ENCODE measurements around the gene CACNA1I.

CACNA1I gene

GRCh38 chr22:39631381-39632286, 61.1 kb downstream of the CACNA1I start:
- FAIRE-seq: no peak
- no peak for TF ChIP-seq CTCF (IDR thresholded peaks at IDR 0.05; ENCODE audit: insufficient read depth, missing control alignments)
- no peak for DNase-seq (ENCODE audit: insufficient read length, low spot score)

GRCh38 chr22:39634530-39635405, 64.2 kb downstream of the CACNA1I start:
- TF ChIP-seq CTCF (IDR thresholded peaks at IDR 0.05; ENCODE audit: insufficient read depth, missing control alignments): no peak
- DNase-seq (ENCODE audit: insufficient read length, low spot score): no peak
- FAIRE-seq: no peak

GRCh38 chr22:39635719-39636118, 65.2 kb downstream of the CACNA1I start:
- FAIRE-seq (no peak), DNase-seq (ENCODE audit: insufficient read length, low spot score) (no peak)
- TF ChIP-seq CTCF (IDR thresholded peaks at IDR 0.05; ENCODE audit: insufficient read depth, missing control alignments): no peak

- TF ChIP-seq CTCF (IDR thresholded peaks at IDR 0.05; ENCODE audit: insufficient read depth, missing control alignments): no peak
- FAIRE-seq (no peak), DNase-seq (ENCODE audit: insufficient read length, low spot score) (no peak)
Observed at GRCh38 chr22:39638958-39639357, 68.4 kb downstream of the CACNA1I start.

GRCh38 chr22:39641660-39642310, 71.2 kb downstream of the CACNA1I start:
- TF ChIP-seq CTCF (IDR thresholded peaks at IDR 0.05; ENCODE audit: insufficient read depth, missing control alignments): no peak
- no peak for DNase-seq (ENCODE audit: insufficient read length, low spot score)
- no peak for FAIRE-seq

GRCh38 chr22:39643311-39644083, 72.9 kb downstream of the CACNA1I start:
- DNase-seq (ENCODE audit: insufficient read length, low spot score) (no peak), FAIRE-seq (no peak)
- no peak for TF ChIP-seq CTCF (IDR thresholded peaks at IDR 0.05; ENCODE audit: insufficient read depth, missing control alignments)

Measured in D721Med (cell line).